Fibroblast of skin of left quadriceps (primary cell): ENCODE measurements around the gene SEPTIN6.
A peak's percentile ranks its signal among the peaks of the same experiment; 100 is the strongest.
"Not testable (repeated sequence)": the region's sequence is repeated elsewhere in the genome, so short reads cannot be mapped to it uniquely, and the experiment has no call there.

ENCODE experiments used
- DNase-seq, 2 experiments: peaks; one replicate each; pipeline ENCODE4 v3.0.0-alpha.2; 2013; ENCODE audit warnings: low read depth in 2 of 2

The SEPTIN6 gene

DNA sequence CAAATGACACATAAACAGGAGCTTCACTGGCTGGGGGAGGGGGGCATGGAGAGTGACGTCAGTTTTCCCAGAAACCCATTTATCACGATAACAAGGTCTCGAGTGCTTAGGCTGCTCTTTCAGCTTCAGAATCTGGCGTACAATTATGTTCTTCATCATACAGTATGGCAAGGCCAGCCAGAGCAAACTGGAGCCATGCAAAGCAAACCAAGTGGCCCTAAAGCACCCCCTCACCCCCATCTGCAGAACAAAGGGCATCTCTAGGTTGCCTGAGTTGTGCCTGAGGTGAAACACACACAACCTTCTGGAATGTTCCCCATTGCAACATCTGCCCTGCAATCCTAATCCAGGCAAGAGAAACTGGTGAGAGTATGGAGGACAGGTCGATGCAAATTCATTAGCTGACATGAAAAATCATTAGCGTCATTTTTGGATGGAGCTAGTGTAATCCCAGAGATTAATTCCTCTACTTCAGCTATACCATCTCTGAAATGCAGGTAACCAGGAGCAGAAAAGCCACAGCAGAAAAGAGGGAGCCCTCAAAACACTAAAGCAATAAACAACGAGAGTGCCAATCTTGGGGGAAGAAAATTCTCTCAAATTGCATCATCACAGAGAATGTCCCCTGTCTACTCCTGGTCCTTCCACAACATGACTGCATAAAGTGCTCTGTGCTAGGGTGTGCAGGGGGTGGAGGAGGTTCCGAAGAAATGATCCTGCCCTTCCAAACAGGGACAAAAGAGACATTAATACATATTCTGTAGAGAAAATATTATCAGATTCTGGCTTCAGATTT is 1.8 kb downstream of the SEPTIN6 start:
- peak; percentile 48 to 51 for DNase-seq

DNA sequence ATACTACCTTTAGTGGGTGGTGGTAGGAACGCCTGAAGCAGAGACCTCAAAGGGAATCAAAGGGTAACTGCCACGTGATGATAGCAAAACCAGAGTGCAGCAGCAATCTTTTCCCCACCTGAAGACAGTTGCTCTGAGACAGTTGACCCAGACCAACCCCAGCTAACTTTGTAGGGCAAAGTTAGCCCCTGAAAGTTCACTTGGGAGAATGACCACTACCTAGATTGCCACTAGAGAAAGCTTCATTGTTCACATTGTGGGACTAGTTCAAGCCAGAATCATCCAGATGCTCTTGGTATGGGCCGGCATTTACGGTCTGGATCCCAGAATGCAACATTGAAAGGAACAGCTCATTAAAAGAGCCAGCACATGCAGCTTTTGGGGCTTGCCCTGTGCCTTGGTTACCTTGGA is 4.1 kb downstream of the SEPTIN6 start:
- DNase-seq = no peak

GRCh38 chrX:119687661-119688413 is 5.1 kb downstream of the SEPTIN6 start:
- DNase-seq = no peak

DNA sequence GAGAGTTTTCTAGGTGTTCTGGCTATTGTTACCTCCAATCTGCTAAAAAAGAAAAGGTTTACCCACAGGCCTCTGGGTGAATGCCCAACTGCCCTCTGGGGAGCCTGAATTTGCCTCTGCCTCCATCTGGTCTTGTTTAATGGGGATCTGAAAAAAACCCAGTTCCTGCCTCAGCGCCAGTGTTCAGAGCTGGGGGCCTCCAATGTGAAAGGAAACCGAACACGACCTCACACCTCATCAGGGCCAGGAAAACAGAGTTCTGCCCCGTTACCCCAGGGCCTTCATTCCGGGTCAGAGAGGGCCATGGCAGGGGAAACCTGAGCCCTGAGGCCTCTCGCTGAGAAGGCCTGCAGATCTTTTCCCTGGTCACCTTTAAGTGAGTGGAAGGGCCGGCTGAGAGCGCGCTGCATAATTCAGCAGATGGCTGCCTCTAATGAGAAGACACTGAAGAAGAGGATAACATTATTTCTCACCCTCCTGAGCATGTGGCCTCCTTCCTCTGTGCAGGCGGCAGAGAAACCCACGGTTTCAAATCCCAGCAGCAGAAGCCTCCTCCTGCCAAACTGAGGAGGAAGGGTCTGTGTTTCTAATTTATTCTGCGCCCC is 6.8 kb downstream of the SEPTIN6 start:
- peak; percentile 44 to 48 for DNase-seq

DNA sequence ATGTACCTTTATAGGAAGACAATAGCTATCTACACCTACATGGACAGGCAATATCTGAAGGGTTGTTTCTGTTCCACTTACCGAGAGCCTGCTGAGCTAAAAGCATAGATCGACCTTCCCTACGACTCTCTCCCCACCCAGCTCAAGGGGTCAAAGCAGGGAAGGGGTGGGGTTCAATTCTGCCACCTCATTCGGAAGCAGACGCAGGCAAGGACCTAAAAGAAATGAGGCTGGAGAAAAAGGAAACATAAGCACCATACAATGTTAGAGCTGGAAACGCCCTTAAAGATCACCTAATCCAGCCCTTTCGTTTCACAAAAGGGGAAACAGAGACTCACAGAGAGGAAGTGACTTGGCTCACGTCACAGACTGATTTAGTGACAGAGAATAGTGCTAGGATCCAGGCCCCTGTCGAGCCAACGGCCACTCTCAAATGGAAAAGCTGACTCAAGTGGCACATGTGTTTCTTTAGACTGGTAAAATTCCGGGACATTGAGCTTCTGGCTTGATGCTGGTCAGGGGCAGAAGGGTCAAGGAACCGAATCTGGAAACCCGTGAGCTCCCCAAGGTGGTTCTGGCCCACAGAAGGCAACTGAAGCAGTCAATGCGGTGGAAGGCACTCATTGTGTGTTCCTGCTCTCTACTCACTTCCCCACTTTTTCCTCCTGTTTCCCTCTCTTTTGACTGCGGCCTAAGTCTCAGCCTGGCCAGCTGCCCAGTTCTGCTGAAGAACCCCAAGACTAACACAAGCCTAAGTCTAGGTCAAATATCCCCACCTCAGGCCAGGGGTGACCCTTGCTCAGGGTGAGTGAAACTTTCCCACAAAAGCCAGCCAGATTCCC is 7.5 kb downstream of the SEPTIN6 start:
- DNase-seq = no peak

- no peak for DNase-seq
Observed at GRCh38 chrX:119684916-119685224, 8.1 kb downstream of the SEPTIN6 start.

GRCh38 chrX:119684312-119684711 is 8.7 kb downstream of the SEPTIN6 start:
- not testable (repeated sequence) for DNase-seq

GRCh38 chrX:119682019-119682989 is 10.7 kb downstream of the SEPTIN6 start:
- DNase-seq = no peak

DNA sequence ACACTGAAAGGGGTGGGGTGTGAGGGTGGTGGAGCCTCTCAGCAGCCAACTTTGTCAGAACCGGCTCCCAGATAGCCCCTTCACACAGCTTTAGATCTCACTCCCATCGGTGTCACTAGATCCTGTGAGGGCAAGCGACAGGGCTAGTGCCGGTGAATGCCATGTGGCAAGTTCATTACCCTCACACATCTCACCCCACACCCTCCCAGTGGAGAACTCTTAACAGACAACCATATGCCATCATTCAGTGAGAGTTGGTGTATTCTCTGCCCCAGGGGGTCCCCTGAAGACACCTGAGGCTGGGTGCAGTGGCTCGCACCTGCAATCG is 15.3 kb downstream of the SEPTIN6 start:
- no peak for DNase-seq

GRCh38 chrX:119676949-119677653 is 15.9 kb downstream of the SEPTIN6 start:
- no peak for DNase-seq

- DNase-seq = no peak
Observed at GRCh38 chrX:119673336-119673735, 19.6 kb downstream of the SEPTIN6 start.

DNA sequence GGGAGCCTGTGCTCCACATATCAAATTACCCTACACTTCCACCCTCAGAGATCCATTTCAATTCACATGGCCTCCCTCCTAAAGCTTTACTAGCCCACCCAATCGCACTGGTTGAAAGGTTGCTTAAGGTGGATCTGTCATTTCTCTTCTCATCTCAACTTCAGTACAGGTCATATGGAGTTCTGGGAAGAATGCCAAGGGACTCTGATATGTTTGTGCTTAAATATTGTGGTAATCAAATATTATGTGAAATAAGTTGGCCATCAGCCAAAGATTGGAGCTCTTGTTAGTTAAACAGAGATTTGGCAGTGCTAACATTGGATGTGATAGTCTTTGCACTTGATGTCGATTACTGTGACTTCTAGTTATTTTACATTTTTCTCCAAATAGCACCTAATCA is 20.5 kb downstream of the SEPTIN6 start:
- no peak for DNase-seq

DNA sequence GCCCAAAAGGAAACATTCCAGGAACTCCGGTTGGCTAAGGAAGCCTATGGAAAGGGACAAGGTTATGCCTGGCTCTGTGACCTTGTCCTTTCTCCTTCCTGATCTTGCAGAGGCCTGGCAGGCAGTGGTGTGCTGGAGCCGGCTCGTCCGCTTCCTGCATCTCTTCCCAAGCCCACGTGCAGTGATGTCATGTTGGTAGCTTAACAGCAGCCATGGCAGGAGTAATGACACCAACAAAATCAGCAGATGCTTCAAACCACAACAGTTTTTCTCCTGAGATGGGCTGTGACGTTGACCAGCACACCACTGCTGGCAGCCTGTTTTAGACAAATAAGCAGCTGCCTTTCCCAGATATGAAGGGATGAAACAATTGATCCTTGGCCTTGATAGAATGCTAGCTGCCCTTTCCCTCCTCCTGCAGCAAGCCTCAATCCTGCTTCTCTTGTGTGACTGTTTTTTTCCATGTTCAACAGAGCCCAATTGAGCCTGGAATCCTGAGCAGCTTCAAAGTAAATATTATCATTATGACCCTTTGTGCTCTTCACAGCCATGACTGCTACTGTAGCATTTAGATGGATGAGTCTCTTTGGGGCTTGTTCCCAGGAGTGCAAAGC is 23.4 kb downstream of the SEPTIN6 start:
- DNase-seq = no peak

GRCh38 chrX:119667111-119667878 is 25.7 kb downstream of the SEPTIN6 start:
- DNase-seq = no peak

DNA sequence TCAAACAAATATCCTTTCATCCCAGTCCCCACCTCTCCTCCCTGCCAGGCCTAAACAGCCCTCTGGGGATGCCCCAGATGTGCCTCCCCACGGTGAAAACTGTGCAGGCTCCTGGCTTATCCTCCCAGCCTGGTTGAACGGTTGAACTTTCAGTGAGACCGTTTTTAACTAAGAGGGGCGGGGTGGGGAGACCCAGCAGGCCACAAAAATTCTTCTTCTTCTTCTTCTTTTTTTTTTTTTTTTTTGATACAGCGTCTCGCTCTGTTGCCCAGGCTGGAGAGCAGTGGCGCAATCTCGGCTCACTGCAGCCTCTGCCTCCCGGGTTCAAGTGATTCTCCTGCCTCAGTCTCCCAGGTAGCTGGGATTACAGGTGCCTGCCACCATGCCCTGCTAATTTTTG is 28.1 kb downstream of the SEPTIN6 start:
- not testable (repeated sequence) for DNase-seq

DNA sequence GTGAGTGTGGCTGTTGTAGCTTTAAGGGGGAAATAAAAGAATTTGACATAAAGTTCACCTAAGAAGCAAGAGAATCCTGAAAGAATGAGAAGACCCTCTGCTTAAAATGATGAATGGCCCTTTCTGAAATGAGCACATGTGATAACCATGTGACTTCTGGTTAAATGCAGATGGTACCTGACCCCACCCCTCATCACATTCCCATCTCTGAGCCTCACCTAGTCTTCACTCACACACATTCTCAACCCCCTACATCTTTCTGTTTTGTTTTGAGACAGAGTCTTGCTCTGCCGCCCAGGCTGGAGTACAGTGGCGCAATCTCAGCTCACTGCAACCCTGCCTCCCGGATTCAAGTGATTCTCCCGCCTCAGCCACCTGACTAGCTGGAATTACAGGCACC is 31.5 kb downstream of the SEPTIN6 start:
- no peak for DNase-seq

- DNase-seq = no peak
Observed at GRCh38 chrX:119659522-119659921, 33.4 kb downstream of the SEPTIN6 start.

- no peak for DNase-seq
Observed at GRCh38 chrX:119655125-119655524, 37.8 kb downstream of the SEPTIN6 start.

GRCh38 chrX:119654112-119654531 is 38.8 kb downstream of the SEPTIN6 start:
- DNase-seq = no peak
